Ascending aorta (tissue), 2 donors: ENCODE results near the gene PLIN1. TPM values are rescaled to one million over a fixed set of nuclear protein-coding genes. Genes with fewer than 3 reads are reported as not detected.
A peak's percentile ranks its signal among the peaks of the same experiment; 100 is the strongest.
"Not testable (repeated sequence)": the region's sequence is repeated elsewhere in the genome, so short reads cannot be mapped to it uniquely, and the experiment has no call there.

Experiments
- DNase-seq, 2 donors: peaks; one replicate each; pipeline ENCODE4 v3.0.0-alpha.2; 2019; ENCODE audit warnings: low spot score in 2 of 2
- H3K27ac ChIP-seq, 2 donors: fragments of 200-600 bp; sonication (generic); one replicate each; pipeline ENCODE4 v1.5.1; 2016 to 2017; ENCODE audit warnings: mild to moderate bottlenecking in 1 of 2
- H3K27me3 ChIP-seq: fragments of 200-600 bp; sonication (generic); one replicate; pipeline ENCODE4 v1.5.1; 2017
- H3K36me3 ChIP-seq, 2 donors: fragments of 200-600 bp; sonication (generic); one replicate each; pipeline ENCODE4 v1.5.1; 2016
- H3K4me1 ChIP-seq, 2 donors: fragments of 200-600 bp; sonication (generic); one replicate each; pipeline ENCODE4 v1.5.1; 2016 to 2017; ENCODE audit warnings: mild to moderate bottlenecking in 1 of 2
- H3K4me3 ChIP-seq, 2 donors: fragments of 200-600 bp; sonication (generic); one replicate each; pipeline ENCODE4 v1.5.1; 2016 to 2017; ENCODE audit warnings: mild to moderate bottlenecking in 1 of 2
- H3K9me3 ChIP-seq, 2 donors: fragments of 200-600 bp; sonication (generic); one replicate each; pipeline ENCODE4 v1.5.1; 2016
- CTCF ChIP-seq, 3 experiments: fragments of 200-600 bp in 2 of 3; fragments of 450-650 bp in 1 of 3; sonication (generic) in 2 of 3; IDR thresholded peaks; one replicate each; pipeline ENCODE4 v1.5.1; 2016 to 2019; ENCODE audit warnings: antibody characterized with exemption in 3 of 3, mild to moderate bottlenecking in 1 of 3, moderate library complexity in 1 of 3
- intact Hi-C: fragments of 100-400 bp; cut with DNase I; formaldehyde crosslinking; loops from one replicate; pipeline ENCODE4 v1.15.1; 2023
- total RNA-seq: library from RNA; depleted of rRNA; stranded (reverse); fragments of >200 nt; gene quantifications from one replicate; pipeline ENCODE4 v1.1.0, GENCODE V29; 2016

The PLIN1 gene
- total RNA-seq, 1 donor from 2014 or later: 39.3 TPM

- H3K4me3 ChIP-seq: peak within 1 kb of the TSS; percentile 77 to 92
- peak within 1 kb of the TSS; percentile 42 to 47 for H3K27ac ChIP-seq
- intact Hi-C loops: loop anchor here (5.0 kb wide), 1 partner anchor 43 kb away; no protein-coding TSS in a partner anchor
- no peaks in the 10 kb centered on the region for H3K27me3 ChIP-seq
- H3K9me3 ChIP-seq: no peaks in the 10 kb centered on the region
- no peaks in the 10 kb centered on the region for H3K36me3 ChIP-seq
- peaks cover 0 to 7% of the 10 kb centered on the region in 2 donors for H3K4me1 ChIP-seq
- no peak for TF ChIP-seq CTCF (IDR thresholded peaks at IDR 0.05)
- DNase-seq: peak; percentile 21 to 88
Measured at GRCh38 chr15:89690276-89691218, 11.4 kb upstream of the PLIN1 start, which contains the start of the genes PEX11A and WDR93. Gene PEX11A, minus strand, starts transcription at chr15:89690754. Its CDS starts 122 bp downstream, at chr15:89690632. Gene WDR93, plus strand, starts transcription at chr15:89690811. Its CDS starts 10,936 bp downstream, at chr15:89701747.

GRCh38 chr15:89689930-89690275, 10.7 kb upstream of the PLIN1 start:
- peak overlapping the region; percentile 77 to 92 for H3K4me3 ChIP-seq
- H3K27me3 ChIP-seq, H3K36me3 ChIP-seq, DNase-seq, H3K9me3 ChIP-seq: not testable (repeated sequence)
- peaks cover 0 to 12% of the 10 kb centered on the region in 2 donors for H3K4me1 ChIP-seq
- intact Hi-C loops: loop anchor here (5.0 kb wide), 1 partner anchor 43 kb away; no protein-coding TSS in a partner anchor
- peak overlapping the region; percentile 42 to 47 for H3K27ac ChIP-seq

GRCh38 chr15:89686522-89686921, 7.4 kb upstream of the PLIN1 start:
- H3K27ac ChIP-seq: peak overlapping the region; percentile 54 to 64
- intact Hi-C loops: no loop called here
- H3K4me3 ChIP-seq: no peak overlapping the region
- H3K4me1 ChIP-seq: peaks cover 0 to 19% of the 10 kb centered on the region in 2 donors
- H3K9me3 ChIP-seq: no peaks in the 10 kb centered on the region
- H3K36me3 ChIP-seq: peaks cover 14 to 18% of the 10 kb centered on the region in 2 donors
- no peak for TF ChIP-seq CTCF (IDR thresholded peaks at IDR 0.05)
- H3K27me3 ChIP-seq: no peaks in the 10 kb centered on the region
- DNase-seq: peak in 1 of 2 donors; percentile 58

GRCh38 chr15:89685995-89686394, 6.8 kb upstream of the PLIN1 start:
- H3K27me3 ChIP-seq: no peaks in the 10 kb centered on the region
- H3K4me3 ChIP-seq: no peak overlapping the region
- peaks cover 14 to 18% of the 10 kb centered on the region in 2 donors for H3K36me3 ChIP-seq
- H3K4me1 ChIP-seq: peaks cover 0 to 25% of the 10 kb centered on the region in 2 donors
- no peaks in the 10 kb centered on the region for H3K9me3 ChIP-seq
- DNase-seq: no peak
- intact Hi-C loops: no loop called here
- H3K27ac ChIP-seq: peak overlapping the region; percentile 17 to 64
- TF ChIP-seq CTCF (IDR thresholded peaks at IDR 0.05): no peak

- no peaks in the 10 kb centered on the region for H3K9me3 ChIP-seq
- intact Hi-C loops: loop anchor here (2.0 kb wide), 1 partner anchor 26 kb away; the partner anchor contains the start of gene KIF7
- H3K4me1 ChIP-seq: peaks cover 0 to 40% of the 10 kb centered on the region in 2 donors
- no peaks in the 10 kb centered on the region for H3K27me3 ChIP-seq
- no peak for TF ChIP-seq CTCF (IDR thresholded peaks at IDR 0.05)
- DNase-seq: no peak
- no peak overlapping the region for H3K4me3 ChIP-seq
- H3K36me3 ChIP-seq: peaks cover 14 to 18% of the 10 kb centered on the region in 2 donors
- H3K27ac ChIP-seq: peak overlapping the region; percentile 20 to 82
Measured at GRCh38 chr15:89681146-89681545, 2.0 kb upstream of the PLIN1 start.
